Measurements from ENCODE around the gene ACY1. TPM values are rescaled to one million over a fixed set of nuclear protein-coding genes. Genes with fewer than 3 reads are reported as not detected.

The ACY1 gene
- total and polyA plus RNA-seq, 4 donors: 69.5 to 274 (median 238) TPM

GRCh38 chr3:51937014-51937413, 46.3 kb upstream of the ACY1 start:
- Histone ChIP-seq H3K27ac (ENCODE audit: low read depth in 1 of 2, low read length in 2 of 2) (no peak overlapping the region), H3K36me3 (ENCODE audit: control insufficient read depth in 4 of 4, insufficient read depth in 3 of 4, low read depth in 1 of 4, low read length in 3 of 4) (peaks cover 18 to 56% (median 36%) of the 10 kb centered on the region in 4 donors), H3K27me3 (ENCODE audit: control insufficient read depth in 4 of 4, insufficient read depth in 4 of 4, low read length in 3 of 4) (no peaks in the 10 kb centered on the region), H3K4me3 (ENCODE audit: low read depth in 1 of 3, low read length in 3 of 3) (no peak overlapping the region), H3K9ac (ENCODE audit: low read depth in 1 of 2, low read length in 2 of 2) (no peak overlapping the region), H3K4me1 (ENCODE audit: control insufficient read depth in 4 of 4, insufficient read depth in 4 of 4, low read length in 3 of 4) (peaks cover 5 to 18% (median 14%) of the 10 kb centered on the region in 4 donors), H3K9me3 (ENCODE audit: control insufficient read depth in 4 of 4, low read length in 3 of 4) (no peaks in the 10 kb centered on the region)
- no peak for DNase-seq (ENCODE audit: low spot score)
- TF ChIP-seq NR2F2 (IDR thresholded peaks at IDR 0.05) (no peak), EGR1 (IDR thresholded peaks at IDR 0.05; ENCODE audit: low read depth in 2 of 2) (no peak), YY1 (IDR thresholded peaks at IDR 0.05) (no peak), FOXA1 (IDR thresholded peaks at IDR 0.05) (no peak), GABPA (IDR thresholded peaks at IDR 0.05 in 1 of 2, conservative IDR thresholded peaks at IDR 0.05 in 1 of 2) (no peak), FOXA2 (IDR thresholded peaks at IDR 0.05) (no peak), TAF1 (conservative IDR thresholded peaks at IDR 0.05) (no peak), RXRA (IDR thresholded peaks at IDR 0.05) (no peak), HNF4G (IDR thresholded peaks at IDR 0.05) (no peak), REST (IDR thresholded peaks at IDR 0.05) (no peak), SP1 (IDR thresholded peaks at IDR 0.05) (no peak), ATF3 (IDR thresholded peaks at IDR 0.05) (no peak), HNF4A (conservative IDR thresholded peaks at IDR 0.05) (no peak), RAD21 (IDR thresholded peaks at IDR 0.05) (no peak), CTCF (IDR thresholded peaks at IDR 0.05; ENCODE audit: low read depth, low read length, missing input control) (no peak), JUND (IDR thresholded peaks at IDR 0.05) (no peak)
- TF ChIP-seq, protein P1, sequence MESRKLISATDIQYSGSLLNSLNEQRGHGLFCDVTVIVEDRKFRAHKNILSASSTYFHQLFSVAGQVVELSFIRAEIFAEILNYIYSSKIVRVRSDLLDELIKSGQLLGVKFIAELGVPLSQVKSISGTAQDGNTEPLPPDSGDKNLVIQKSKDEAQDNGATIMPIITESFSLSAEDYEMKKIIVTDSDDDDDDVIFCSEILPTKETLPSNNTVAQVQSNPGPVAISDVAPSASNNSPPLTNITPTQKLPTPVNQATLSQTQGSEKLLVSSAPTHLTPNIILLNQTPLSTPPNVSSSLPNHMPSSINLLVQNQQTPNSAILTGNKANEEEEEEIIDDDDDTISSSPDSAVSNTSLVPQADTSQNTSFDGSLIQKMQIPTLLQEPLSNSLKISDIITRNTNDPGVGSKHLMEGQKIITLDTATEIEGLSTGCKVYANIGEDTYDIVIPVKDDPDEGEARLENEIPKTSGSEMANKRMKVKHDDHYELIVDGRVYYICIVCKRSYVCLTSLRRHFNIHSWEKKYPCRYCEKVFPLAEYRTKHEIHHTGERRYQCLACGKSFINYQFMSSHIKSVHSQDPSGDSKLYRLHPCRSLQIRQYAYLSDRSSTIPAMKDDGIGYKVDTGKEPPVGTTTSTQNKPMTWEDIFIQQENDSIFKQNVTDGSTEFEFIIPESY (IDR thresholded peaks at IDR 0.05): no peak
- 93% methylated on average over 9 of the region's 9 CpGs for WGBS
